OCI-LY3 (cell line): ENCODE data around the gene MED13L.

Source experiments
- H2AFZ ChIP-seq: fragments of 200-600, 300-600 bp; shearing (Covaris generic); 2 replicates; pipeline ENCODE4 v1.6.0; 2014; ENCODE audit warnings: antibody characterized with exemption, low read depth, low read length
- H3K27ac ChIP-seq: fragments of 200-600, 300-600 bp; sonication (generic); 2 replicates; pipeline ENCODE4 v1.5.1; 2014; ENCODE audit warnings: mild to moderate bottlenecking, low read length, moderate library complexity, mixed read lengths
- H3K27me3 ChIP-seq: fragments of 200-600, 300-600 bp; sonication (generic); 2 replicates; pipeline ENCODE4 v1.6.1; 2014; ENCODE audit warnings: low read depth, low read length, mixed read lengths
- H3K36me3 ChIP-seq: fragments of 200-600, 300-600 bp; sonication (generic); replicated peaks from 2 replicates; pipeline ENCODE3; 2014; ENCODE audit warnings: low read depth, low read length, mixed read lengths
- H3K4me1 ChIP-seq: fragments of 300-600, 200-600 bp; sonication (generic); 2 replicates; pipeline ENCODE4 v1.6.1; 2014; ENCODE audit warnings: low read length, mixed read lengths
- H3K4me2 ChIP-seq: fragments of 200-600, 300-600 bp; sonication (generic); 2 replicates; pipeline ENCODE4 v1.6.1; 2014; ENCODE audit warnings: low read length, mixed read lengths
- H3K4me3 ChIP-seq: fragments of 300-600, 200-600 bp; sonication (generic); 2 replicates; pipeline ENCODE4 v1.5.1; 2014; ENCODE audit warnings: antibody characterized with exemption, mild to moderate bottlenecking, low read length, moderate library complexity
- H3K79me2 ChIP-seq: fragments of 300-600, 200-600 bp; shearing (Covaris generic); 2 replicates; pipeline ENCODE4 v1.6.1; 2014; ENCODE audit warnings: mild to moderate bottlenecking, low read length, mixed read lengths
- H3K9ac ChIP-seq: fragments of 300-600, 200-600 bp; shearing (Covaris generic); 2 replicates; pipeline ENCODE4 v1.6.0; 2014; ENCODE audit warnings: mild to moderate bottlenecking, low read length, moderate library complexity
- H3K9me3 ChIP-seq: fragments of 200-600, 300-600 bp; shearing (Covaris generic); 2 replicates; pipeline ENCODE4 v1.6.1; 2014; ENCODE audit warnings: low read length, mixed read lengths; ENCODE audit not compliant: insufficient read depth
- H4K20me1 ChIP-seq: fragments of 200-600, 300-600 bp; sonication (generic); 2 replicates; pipeline ENCODE4 v1.6.1; 2016; ENCODE audit warnings: low read length, mixed read lengths; ENCODE audit not compliant: insufficient read depth
- CTCF ChIP-seq: fragments of 200-600, 300-600 bp; sonication (generic); IDR thresholded peaks from 2 replicates; pipeline ENCODE4 v1.5.1; 2014; ENCODE audit warnings: antibody characterized with exemption, low read length, low read depth
- EZH2phosphoT487 ChIP-seq: fragments of 200-600 bp; shearing (Covaris generic); IDR thresholded peaks from 2 replicates; pipeline ENCODE4 v1.6.1; 2018; ENCODE audit warnings: antibody characterized with exemption, mixed run types, low read depth

Gene MED13L

GRCh38 chr12:115946867-115947695, 330.4 kb downstream of the MED13L start:
- Histone ChIP-seq H3K9me3 (no peaks in the 10 kb centered on the region), H2AFZ (no peak overlapping the region), H3K9ac (no peak overlapping the region), H3K4me2 (no peak overlapping the region), H3K4me3 (no peak overlapping the region), H3K27ac (no peak overlapping the region), H4K20me1 (no peaks in the 10 kb centered on the region), H3K79me2 (no peaks in the 10 kb centered on the region), H3K36me3 (no peaks in the 10 kb centered on the region), H3K4me1 (no peaks in the 10 kb centered on the region), H3K27me3 (no peaks in the 10 kb centered on the region)
- TF ChIP-seq CTCF (peak; percentile 58), EZH2phosphoT487 (no peak)

GRCh38 chr12:115946092-115946491, 331.4 kb downstream of the MED13L start:
- Histone ChIP-seq H3K4me1 (no peaks in the 10 kb centered on the region), H3K27ac (no peak overlapping the region), H3K9me3 (no peaks in the 10 kb centered on the region), H3K79me2 (no peaks in the 10 kb centered on the region), H3K27me3 (no peaks in the 10 kb centered on the region), H4K20me1 (no peaks in the 10 kb centered on the region), H3K4me2 (no peak overlapping the region), H3K4me3 (no peak overlapping the region), H2AFZ (no peak overlapping the region), H3K36me3 (no peaks in the 10 kb centered on the region), H3K9ac (no peak overlapping the region)
- TF ChIP-seq EZH2phosphoT487 (no peak), CTCF (no peak)

GRCh38 chr12:115945491-115945885, 332.0 kb downstream of the MED13L start:
- no peaks in the 10 kb centered on the region for H3K4me1 ChIP-seq
- no peak overlapping the region for H3K4me2 ChIP-seq
- no peak overlapping the region for H3K27ac ChIP-seq
- no peak overlapping the region for H3K4me3 ChIP-seq
- H3K36me3 ChIP-seq, result no peaks in the 10 kb centered on the region
- TF ChIP-seq CTCF, result no peak
- no peak for TF ChIP-seq EZH2phosphoT487
- H2AFZ ChIP-seq, result no peak overlapping the region
- no peaks in the 10 kb centered on the region for H3K27me3 ChIP-seq
- H3K79me2 ChIP-seq, result no peaks in the 10 kb centered on the region
- H3K9ac ChIP-seq, result no peak overlapping the region
- no peaks in the 10 kb centered on the region for H3K9me3 ChIP-seq
- H4K20me1 ChIP-seq, result no peaks in the 10 kb centered on the region

GRCh38 chr12:115944837-115945490, 332.5 kb downstream of the MED13L start:
- H3K79me2 ChIP-seq, result no peaks in the 10 kb centered on the region
- no peak overlapping the region for H3K27ac ChIP-seq
- H3K4me1 ChIP-seq, result no peaks in the 10 kb centered on the region
- TF ChIP-seq CTCF (no peak), EZH2phosphoT487 (no peak)
- no peak overlapping the region for H3K4me2 ChIP-seq
- H3K27me3 ChIP-seq, result no peaks in the 10 kb centered on the region
- H3K36me3 ChIP-seq, result no peaks in the 10 kb centered on the region
- H4K20me1 ChIP-seq, result no peaks in the 10 kb centered on the region
- H3K9me3 ChIP-seq, result no peaks in the 10 kb centered on the region
- H3K4me3 ChIP-seq, result no peak overlapping the region
- no peak overlapping the region for H2AFZ ChIP-seq
- no peak overlapping the region for H3K9ac ChIP-seq
